Upper lobe of left lung (tissue), 4 donors: ENCODE results near the gene DDX11.
"Not testable (repeated sequence)": the region's sequence is repeated elsewhere in the genome, so short reads cannot be mapped to it uniquely, and the experiment has no call there.

ENCODE experiments used
- CTCF ChIP-seq, 6 experiments: fragments of 450-650 bp in 4 of 6; fragments of 200-600 bp in 2 of 6; sonication (generic) in 2 of 6; IDR thresholded peaks; one replicate each; pipeline ENCODE4 v1.5.1; 2016 to 2019; ENCODE audit warnings: antibody characterized with exemption in 6 of 6
- POLR2A ChIP-seq, 4 donors: fragments of 450-650 bp; IDR thresholded peaks; one replicate each; pipeline ENCODE4 v1.5.1; 2016 to 2017; ENCODE audit warnings: antibody characterized with exemption in 4 of 4, mild to moderate bottlenecking in 2 of 4
- POLR2AphosphoS5 ChIP-seq, 2 donors: sonication (generic); formaldehyde crosslinking; IDR thresholded peaks; one replicate each; pipeline ENCODE4 v1.5.1; 2017; ENCODE audit warnings: antibody characterized with exemption in 2 of 2

DNA sequence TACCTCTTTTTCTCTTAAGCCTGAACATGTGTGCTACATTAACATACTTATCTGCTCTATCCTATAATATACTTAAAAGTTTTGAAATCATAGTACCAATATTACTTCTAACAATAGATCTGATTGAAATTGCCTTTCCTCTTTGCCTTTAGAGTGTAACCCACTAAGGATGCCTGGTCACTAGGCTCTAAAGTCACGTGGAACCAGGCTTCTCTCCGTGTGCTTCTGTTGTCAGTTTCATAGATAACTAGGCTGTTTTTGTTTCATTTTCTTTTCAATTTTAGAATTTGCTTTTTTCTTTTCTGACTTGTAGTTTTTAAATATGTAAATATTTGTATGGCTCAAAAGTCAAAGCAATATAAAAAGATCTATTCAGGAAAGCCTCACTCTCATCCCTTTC, 25.8 kb downstream of the DDX11 start:
- not testable (repeated sequence) for TF ChIP-seq CTCF, POLR2A, POLR2AphosphoS5 (IDR thresholded peaks at IDR 0.05)
